H1 (cell line): ENCODE measurements around the gene SMOC2. TPM values are rescaled to one million over a fixed set of nuclear protein-coding genes. Genes with fewer than 3 reads are reported as not detected.

Source experiments
- KDM1A ChIP-seq: fragments of 200-600, 300-600 bp; sonication (generic); IDR thresholded peaks from 2 replicates; pipeline ENCODE4 v1.7.1; 2016; ENCODE audit warnings: mild to moderate bottlenecking, low read length, borderline replicate concordance
- NANOG ChIP-seq: IDR thresholded peaks from 2 replicates; pipeline ENCODE4 v1.6.1; 2011; ENCODE audit warnings: low read length, low read depth, mild to moderate bottlenecking, inconsistent platforms; ENCODE audit not compliant: insufficient read depth, poor library complexity, severe bottlenecking
- RXRA ChIP-seq: IDR thresholded peaks from 2 replicates; pipeline ENCODE4 v1.6.1; 2011; ENCODE audit warnings: low read depth, mild to moderate bottlenecking, low read length, moderate library complexity; ENCODE audit not compliant: insufficient read depth
- TEAD4 ChIP-seq: IDR thresholded peaks from 2 replicates; pipeline ENCODE4 v1.6.1; 2012; ENCODE audit warnings: low read depth, low read length, inconsistent platforms, mixed read lengths
- polyA plus RNA-seq, 7 experiments: library from polyadenylated mRNA; depleted of rRNA in 3 of 7; stranded (reverse) in 5 of 7; unstranded in 2 of 7; fragments of >200 nt in 5 of 7; fragments of 200-250 nt in 2 of 7; gene quantifications; 1 replicate in 5 of 7; 2 replicates in 1 of 7; 4 replicates in 1 of 7; pipeline versions ENCODE4 v1.2.1 to v1.2.3, GENCODE V29; 2011 to 2013; ENCODE audit warnings: missing spikeins in 2 of 7, mixed read lengths in 2 of 7
- total RNA-seq: library from RNA; stranded (reverse); fragmentation: NEBNext Ultra II Directional; extraction: Animal tissue kit (Norgen Biotek cat#: 25700); gene quantifications from 2 replicates; pipeline ENCODE4 v1.2.1, GENCODE V29; 2021

SMOC2 gene
- total and polyA plus RNA-seq, 2 of the 8 experiments (the other 6 are each of a cell fraction or from before 2014, with no cell fraction given) = 7.7 to 8.5 TPM

DNA sequence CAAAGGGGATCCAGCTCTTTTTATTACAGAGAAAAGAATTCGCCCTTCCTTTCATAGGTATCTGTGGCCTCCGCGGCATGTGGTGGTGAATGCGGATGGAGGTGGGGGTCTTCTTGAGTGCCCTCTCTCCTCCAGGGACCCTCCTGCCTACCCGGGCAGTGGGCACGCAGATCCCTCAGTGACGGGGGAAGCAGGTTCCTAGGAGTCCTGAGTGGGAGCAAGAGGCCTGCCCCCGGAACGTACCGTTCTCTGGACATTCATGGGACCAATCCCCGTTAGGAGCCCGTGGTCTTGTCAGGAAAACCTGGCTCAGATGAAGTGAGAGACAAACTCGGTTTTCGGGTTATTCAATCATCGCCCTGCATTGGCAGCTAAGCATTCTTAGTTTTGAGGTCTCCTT, 56.4 kb downstream of the SMOC2 start (continued):
- TF ChIP-seq TEAD4 (no peak), RXRA (no peak), NANOG (no peak), KDM1A (no peak)
